AG10803 (cell line): ENCODE measurements around the gene AACS.

Source experiments
- DNase-seq: peaks from one replicate; pipeline ENCODE4 v3.0.0; 2010; ENCODE audit warnings: low read depth
- H3K4me3 ChIP-seq: 2 replicates; pipeline ENCODE4 v1.5.1; 2011; ENCODE audit warnings: mild to moderate bottlenecking, low read length, control low read depth
- TF ChIP-seq, protein P1 (sequence below): conservative IDR thresholded peaks from 2 replicates; pipeline ENCODE4 v1.5.1; 2011; ENCODE audit warnings: mild to moderate bottlenecking, low read length, control low read depth, inconsistent platforms

AACS gene, protein sequence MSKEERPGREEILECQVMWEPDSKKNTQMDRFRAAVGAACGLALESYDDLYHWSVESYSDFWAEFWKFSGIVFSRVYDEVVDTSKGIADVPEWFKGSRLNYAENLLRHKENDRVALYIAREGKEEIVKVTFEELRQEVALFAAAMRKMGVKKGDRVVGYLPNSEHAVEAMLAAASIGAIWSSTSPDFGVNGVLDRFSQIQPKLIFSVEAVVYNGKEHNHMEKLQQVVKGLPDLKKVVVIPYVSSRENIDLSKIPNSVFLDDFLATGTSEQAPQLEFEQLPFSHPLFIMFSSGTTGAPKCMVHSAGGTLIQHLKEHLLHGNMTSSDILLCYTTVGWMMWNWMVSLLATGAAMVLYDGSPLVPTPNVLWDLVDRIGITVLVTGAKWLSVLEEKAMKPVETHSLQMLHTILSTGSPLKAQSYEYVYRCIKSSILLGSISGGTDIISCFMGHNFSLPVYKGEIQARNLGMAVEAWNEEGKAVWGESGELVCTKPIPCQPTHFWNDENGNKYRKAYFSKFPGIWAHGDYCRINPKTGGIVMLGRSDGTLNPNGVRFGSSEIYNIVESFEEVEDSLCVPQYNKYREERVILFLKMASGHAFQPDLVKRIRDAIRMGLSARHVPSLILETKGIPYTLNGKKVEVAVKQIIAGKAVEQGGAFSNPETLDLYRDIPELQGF

DNA sequence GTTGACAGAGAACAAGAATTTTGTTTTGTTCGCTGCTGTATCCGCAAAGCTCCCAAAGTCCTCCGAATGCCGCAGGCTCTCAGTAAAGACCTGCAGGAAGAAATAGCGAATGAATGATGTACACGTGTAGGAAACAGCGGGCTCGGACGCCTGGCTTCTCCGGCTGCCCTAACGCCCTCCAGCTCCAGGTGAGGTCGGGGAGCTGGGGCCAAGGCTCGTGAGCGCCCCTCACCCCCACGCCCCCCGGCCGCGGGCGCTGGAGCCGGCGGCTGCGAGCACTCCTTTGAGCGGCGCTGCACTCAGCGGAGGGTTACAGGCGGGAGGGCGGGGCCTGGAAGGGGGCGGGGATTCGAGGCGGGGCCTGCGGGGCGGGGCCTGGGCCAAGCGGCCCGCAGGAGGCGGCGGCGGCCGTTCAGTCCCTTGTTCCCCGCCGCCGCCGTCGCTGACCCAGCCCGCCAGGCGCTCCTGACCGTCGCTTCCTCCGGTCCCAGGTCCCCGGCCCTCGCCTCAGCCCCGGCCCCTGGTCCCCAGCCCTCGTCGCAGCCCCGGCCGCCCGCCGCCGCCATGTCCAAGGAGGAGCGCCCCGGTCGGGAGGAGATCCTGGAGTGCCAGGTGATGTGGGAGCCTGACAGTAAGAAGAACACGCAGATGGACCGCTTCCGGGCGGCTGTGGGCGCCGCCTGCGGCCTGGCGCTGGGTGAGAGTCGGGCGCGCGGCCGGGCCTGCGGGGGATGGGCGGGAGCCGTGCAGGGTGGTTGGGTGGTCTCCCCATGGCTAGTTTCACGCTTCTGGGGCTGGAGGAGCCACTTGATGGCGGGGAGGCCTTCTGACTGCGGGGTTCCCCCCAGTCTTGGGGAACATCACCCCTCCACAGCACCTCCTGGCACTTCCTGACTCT is at the start of gene AACS:
Gene AACS (plus strand): TSS at position 415 of the 898 bp plus-strand sequence. CDS start 150 bp downstream, at position 565.
- peak; percentile 68 for DNase-seq
- TF ChIP-seq, protein P1, sequence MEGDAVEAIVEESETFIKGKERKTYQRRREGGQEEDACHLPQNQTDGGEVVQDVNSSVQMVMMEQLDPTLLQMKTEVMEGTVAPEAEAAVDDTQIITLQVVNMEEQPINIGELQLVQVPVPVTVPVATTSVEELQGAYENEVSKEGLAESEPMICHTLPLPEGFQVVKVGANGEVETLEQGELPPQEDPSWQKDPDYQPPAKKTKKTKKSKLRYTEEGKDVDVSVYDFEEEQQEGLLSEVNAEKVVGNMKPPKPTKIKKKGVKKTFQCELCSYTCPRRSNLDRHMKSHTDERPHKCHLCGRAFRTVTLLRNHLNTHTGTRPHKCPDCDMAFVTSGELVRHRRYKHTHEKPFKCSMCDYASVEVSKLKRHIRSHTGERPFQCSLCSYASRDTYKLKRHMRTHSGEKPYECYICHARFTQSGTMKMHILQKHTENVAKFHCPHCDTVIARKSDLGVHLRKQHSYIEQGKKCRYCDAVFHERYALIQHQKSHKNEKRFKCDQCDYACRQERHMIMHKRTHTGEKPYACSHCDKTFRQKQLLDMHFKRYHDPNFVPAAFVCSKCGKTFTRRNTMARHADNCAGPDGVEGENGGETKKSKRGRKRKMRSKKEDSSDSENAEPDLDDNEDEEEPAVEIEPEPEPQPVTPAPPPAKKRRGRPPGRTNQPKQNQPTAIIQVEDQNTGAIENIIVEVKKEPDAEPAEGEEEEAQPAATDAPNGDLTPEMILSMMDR: no peak
- H3K4me3 ChIP-seq: peak within 1 kb of the TSS; percentile 80

DNA sequence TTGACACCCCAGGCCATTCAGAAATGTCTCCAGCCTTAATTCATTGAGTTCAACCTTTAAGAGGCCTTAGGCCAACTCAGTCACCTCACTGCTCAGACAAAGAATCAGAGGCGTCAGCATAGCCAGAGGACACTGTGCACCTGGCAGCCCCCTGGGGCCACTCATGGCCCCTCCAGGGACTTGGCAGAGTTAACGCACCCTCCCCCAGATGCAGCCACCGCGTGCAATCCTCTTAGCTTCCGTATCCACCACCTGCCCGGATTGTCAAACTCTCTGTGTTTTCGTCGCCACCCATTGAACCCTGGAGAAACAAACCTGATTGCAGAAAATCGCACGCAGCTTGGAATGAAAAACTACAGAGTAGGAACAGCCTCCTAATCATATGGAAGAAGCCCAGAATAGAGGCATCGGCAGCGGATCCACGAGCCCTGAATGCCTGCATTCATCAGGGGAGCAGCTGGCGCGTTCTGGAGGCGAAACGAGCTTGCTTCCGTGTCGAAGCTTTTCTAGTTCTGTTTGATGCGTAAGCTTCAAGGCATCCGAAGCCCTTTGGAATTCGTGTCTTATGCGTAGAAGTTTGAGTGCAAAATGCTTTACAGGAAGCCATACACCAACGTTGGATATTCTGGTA is 49.4 kb upstream of the AACS start:
- DNase-seq: no peak
- H3K4me3 ChIP-seq: no peak overlapping the region
- TF ChIP-seq, protein P1: no peak

DNA sequence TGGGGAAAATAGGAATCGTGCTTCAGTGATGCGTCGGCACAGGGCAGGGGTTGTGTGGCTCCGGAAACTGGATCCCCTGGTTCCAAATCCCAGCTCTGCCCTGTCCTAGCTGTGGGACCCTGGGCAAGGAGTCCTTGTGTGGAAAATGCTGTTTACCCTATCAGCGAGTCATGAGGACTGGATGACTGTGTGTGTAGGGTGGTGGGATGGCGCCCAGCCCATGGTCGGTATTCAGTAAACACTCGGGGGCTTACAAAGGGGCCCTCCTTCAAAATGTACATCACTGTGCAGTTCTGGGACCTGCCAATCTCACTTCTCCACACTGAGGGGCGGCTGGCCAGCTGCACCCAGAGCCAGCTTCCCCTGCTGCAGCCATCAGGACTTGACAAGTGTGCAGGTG is 47.4 kb upstream of the AACS start:
- no peak for DNase-seq
- H3K4me3 ChIP-seq: no peak overlapping the region
- TF ChIP-seq, protein P1: no peak

DNA sequence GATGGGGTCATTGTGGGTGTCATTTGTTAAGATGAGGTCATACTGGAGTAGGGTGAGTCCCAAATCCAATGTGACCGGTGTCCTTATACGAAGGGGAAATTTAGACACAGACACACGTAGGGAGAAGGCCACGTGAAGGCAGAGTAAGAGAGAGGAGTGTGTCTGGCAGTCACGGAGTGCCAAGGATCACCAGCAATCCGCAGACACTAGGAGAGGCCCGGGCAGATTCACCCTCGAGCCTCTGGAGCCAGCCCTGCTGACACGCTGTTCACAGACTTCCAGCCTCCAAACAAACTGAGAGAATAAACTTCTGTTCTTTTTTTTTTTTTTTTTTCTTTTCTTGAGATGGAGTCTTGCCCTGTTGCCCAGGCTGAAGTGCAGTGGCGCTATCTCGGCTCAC is 46.9 kb upstream of the AACS start:
- no peak overlapping the region for H3K4me3 ChIP-seq
- DNase-seq: no peak
- TF ChIP-seq, protein P1: no peak

DNA sequence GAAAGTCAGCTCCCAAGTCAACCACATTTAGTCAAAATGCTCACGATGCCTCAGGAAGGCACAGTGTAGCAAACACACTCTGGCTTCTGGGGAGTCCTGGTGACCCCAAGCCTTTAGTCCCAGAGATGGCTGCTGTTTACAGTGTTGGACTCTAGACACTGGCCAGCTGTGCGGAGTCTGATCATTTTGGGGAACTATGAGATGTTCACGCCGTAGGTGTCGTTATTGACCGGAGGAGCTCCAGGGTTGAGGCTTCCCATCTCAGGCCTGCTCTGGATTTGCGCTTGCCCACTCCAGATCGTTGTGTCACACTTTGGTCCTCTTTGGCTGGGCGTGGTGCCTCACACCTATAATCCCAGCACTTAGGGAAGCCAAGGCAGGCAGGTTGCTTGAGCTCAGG is 44.1 kb upstream of the AACS start:
- no peak overlapping the region for H3K4me3 ChIP-seq
- DNase-seq: no peak
- TF ChIP-seq, protein P1: no peak

DNA sequence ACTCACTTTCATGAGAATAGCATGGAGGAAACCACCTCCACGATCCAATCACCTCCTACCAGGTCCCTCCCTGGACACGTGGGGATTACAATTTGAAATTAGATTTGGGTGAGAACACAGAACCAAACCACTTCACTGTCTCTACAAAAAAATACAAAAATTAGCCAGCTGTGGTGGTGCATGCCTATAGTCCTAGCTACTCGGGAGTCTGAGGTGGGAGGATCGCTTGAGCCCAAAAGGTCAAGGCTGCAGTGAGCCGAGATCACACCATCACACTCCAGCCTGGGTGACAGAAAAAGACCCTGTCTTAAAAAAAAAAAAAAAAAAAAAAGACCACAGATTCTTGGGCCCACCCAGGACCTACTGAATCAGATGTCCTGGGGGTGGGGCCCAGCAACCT is 43.5 kb upstream of the AACS start:
- TF ChIP-seq, protein P1: no peak
- DNase-seq: no peak
- no peak overlapping the region for H3K4me3 ChIP-seq
